Karpas-422 (cell line): ENCODE data around the gene ACCSL. TPM values are rescaled to one million over a fixed set of nuclear protein-coding genes. Genes with fewer than 3 reads are reported as not detected.

Source experiments
- DNase-seq: peaks from one replicate; pipeline ENCODE4 v3.0.0-alpha.2; 2015
- H2AFZ ChIP-seq: fragments of 200-600 bp; sonication (generic); 2 replicates; pipeline ENCODE4 v1.6.1; 2014; ENCODE audit warnings: antibody characterized with exemption, low read length, mixed read lengths
- H3K27ac ChIP-seq: fragments of 200-600 bp; sonication (generic); 2 replicates; pipeline ENCODE4 v1.5.1; 2014; ENCODE audit warnings: mild to moderate bottlenecking, low read length, moderate library complexity
- H3K27me3 ChIP-seq: fragments of 200-600 bp; sonication (generic); 2 replicates; pipeline ENCODE4 v1.6.1; 2014; ENCODE audit warnings: low read length, mixed read lengths
- H3K36me3 ChIP-seq: fragments of 200-600 bp; sonication (generic); 2 replicates; pipeline ENCODE4 v1.6.1; 2014; ENCODE audit warnings: low read length, mixed read lengths; ENCODE audit not compliant: insufficient read depth
- H3K4me1 ChIP-seq: fragments of 200-600 bp; sonication (generic); 2 replicates; pipeline ENCODE4 v1.6.1; 2014; ENCODE audit warnings: mild to moderate bottlenecking, low read length, mixed read lengths
- H3K4me2 ChIP-seq: fragments of 200-600 bp; sonication (generic); 2 replicates; pipeline ENCODE4 v1.6.1; 2014; ENCODE audit warnings: low read length, low read depth, mild to moderate bottlenecking; ENCODE audit not compliant: poor library complexity, severe bottlenecking
- H3K4me3 ChIP-seq: fragments of 200-600 bp; sonication (generic); 2 replicates; pipeline ENCODE4 v1.5.1; 2014; ENCODE audit warnings: mild to moderate bottlenecking, antibody characterized with exemption, low read length, mixed read lengths
- H3K79me2 ChIP-seq: fragments of 200-600 bp; sonication (generic); 2 replicates; pipeline ENCODE4 v1.6.1; 2014; ENCODE audit warnings: mild to moderate bottlenecking, low read length, mixed read lengths
- H3K9ac ChIP-seq: fragments of 200-600 bp; sonication (generic); 2 replicates; pipeline ENCODE4 v1.6.0; 2014; ENCODE audit warnings: low read length
- H3K9me2 ChIP-seq: fragments of 200-600 bp; sonication (generic), shearing (Covaris generic); replicated peaks from 2 replicates; pipeline ENCODE4 v1.6.0; 2014; ENCODE audit warnings: mild to moderate bottlenecking, low read length, moderate library complexity; ENCODE audit not compliant: insufficient read depth
- H3K9me3 ChIP-seq: fragments of 300-700, 200-600 bp; sonication (generic); 2 replicates; pipeline ENCODE4 v1.6.1; 2014; ENCODE audit warnings: low read length, mixed read lengths
- H4K20me1 ChIP-seq: fragments of 200-600 bp; sonication (generic); 2 replicates; pipeline ENCODE4 v1.6.1; 2014; ENCODE audit warnings: mild to moderate bottlenecking, antibody characterized with exemption, low read length, low read depth; ENCODE audit not compliant: insufficient read depth
- total RNA-seq: library from RNA; depleted of rRNA; stranded (reverse); fragments of >200 nt; shearing (Covaris generic); gene quantifications from 2 replicates; pipeline ENCODE4 v1.2.3, GENCODE V29; 2014; ENCODE audit warnings: low replicate concordance; rRNA removed

The ACCSL gene
- total RNA-seq, 1 experiment from 2014 or later: not detected

DNA sequence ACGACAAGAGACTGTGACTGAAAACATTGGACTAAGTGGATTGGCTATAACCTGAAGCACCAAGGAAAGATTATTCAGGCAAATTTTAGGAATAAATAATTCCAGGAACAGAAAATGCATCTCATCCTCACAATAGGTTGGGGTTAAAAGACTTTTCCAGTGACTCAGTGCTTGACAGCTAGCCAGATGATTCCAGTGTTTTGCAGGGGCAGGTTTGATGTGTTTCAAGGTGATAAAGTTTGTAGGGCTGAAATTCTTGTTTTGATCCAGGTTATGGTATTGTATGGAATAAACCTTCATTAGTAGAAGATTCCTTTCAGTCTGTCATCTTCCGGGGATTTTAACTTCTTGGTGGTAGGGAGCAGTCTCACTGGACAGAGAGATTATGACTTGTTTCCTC, 50.0 kb downstream of the ACCSL start:
- H3K9ac ChIP-seq: no peak overlapping the region
- H3K27ac ChIP-seq: no peak overlapping the region

DNA sequence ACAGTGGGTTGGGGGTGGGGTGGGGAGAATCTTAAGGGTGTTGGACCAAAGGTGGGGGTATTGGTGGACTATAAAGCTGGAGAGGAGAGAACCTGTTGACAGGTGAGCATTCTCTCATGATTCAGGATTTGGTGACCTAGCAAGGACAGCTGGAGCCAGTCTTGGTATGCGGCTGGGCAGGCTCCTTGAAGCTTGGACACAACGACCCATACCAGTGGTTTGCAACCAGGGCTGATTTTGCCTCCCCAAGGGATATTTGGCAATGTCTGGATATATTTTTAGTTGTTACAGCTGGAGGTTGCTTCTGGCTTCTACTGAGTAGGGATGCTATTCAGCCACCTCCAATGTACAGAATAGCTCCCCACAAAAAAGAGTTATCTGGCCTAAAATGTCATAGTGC, 53.3 kb downstream of the ACCSL start:
- Histone ChIP-seq H3K36me3 (no peaks in the 10 kb centered on the region), H3K79me2 (peaks cover 92% of the 10 kb centered on the region), H3K27me3 (no peaks in the 10 kb centered on the region), H4K20me1 (no peaks in the 10 kb centered on the region), H3K9me3 (no peaks in the 10 kb centered on the region), H3K4me3 (no peak overlapping the region), H3K27ac (no peak overlapping the region), H3K4me1 (peaks cover 10% of the 10 kb centered on the region), H3K9me2 (no peaks in the 10 kb centered on the region), H3K4me2 (no peak overlapping the region), H2AFZ (no peak overlapping the region), H3K9ac (no peak overlapping the region)
- no peak for DNase-seq

More for the DNA sequence above, 50.0 kb downstream of the ACCSL start:
- H3K9me3 ChIP-seq: no peaks in the 10 kb centered on the region
- H3K27me3 ChIP-seq: no peaks in the 10 kb centered on the region
- no peaks in the 10 kb centered on the region for H3K36me3 ChIP-seq
- H3K4me1 ChIP-seq: peaks cover 17% of the 10 kb centered on the region
- no peaks in the 10 kb centered on the region for H3K9me2 ChIP-seq
- peaks cover 66% of the 10 kb centered on the region for H3K79me2 ChIP-seq
- H2AFZ ChIP-seq: no peak overlapping the region
- H3K4me2 ChIP-seq: no peak overlapping the region
- no peak overlapping the region for H3K4me3 ChIP-seq
- H4K20me1 ChIP-seq: no peaks in the 10 kb centered on the region
- no peak for DNase-seq

DNA sequence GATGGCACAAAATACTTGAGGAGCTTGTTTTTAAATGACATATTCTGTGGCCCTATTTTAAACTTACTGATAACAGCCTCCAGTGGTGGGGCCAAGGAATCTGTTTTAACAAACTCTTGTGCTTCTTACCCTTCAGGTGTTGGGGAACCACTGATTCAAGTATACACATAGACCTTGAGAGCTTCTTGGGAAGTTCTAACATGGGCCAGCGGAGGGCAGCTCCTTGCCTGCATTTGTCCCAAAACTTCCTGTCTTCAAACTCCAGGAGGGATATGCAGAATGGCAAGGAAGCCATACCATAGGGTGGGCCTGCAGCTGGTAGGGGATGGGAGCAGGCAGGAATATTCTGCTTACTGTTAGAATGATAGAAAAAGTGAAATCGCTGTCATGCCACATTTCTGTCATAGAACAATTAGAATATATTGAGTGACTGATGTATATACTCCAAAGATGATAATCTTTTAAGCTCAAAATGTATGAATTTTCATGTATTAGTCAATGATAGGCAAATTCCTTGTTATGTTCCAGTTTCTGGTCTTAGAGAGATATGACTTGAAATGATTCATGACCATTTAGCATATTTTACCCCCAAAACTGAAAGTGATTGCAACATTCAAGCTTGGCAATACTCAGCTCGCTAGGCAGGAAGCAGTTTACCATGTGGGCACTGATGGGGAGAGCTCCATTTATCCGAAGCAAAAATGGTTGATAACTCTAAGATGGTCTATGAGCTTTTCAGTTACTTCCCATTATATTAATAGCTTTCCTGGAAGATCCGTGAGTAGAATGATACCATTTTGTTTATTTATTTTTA, 56.9 kb downstream of the ACCSL start:
- DNase-seq: no peak
- no peaks in the 10 kb centered on the region; the same call in 1 of the 2 replicates for H3K36me3 ChIP-seq
- H3K4me2 ChIP-seq: no peak overlapping the region
- H3K4me1 ChIP-seq: no peaks in the 10 kb centered on the region
- no peak overlapping the region for H3K4me3 ChIP-seq
- H3K9me3 ChIP-seq: no peaks in the 10 kb centered on the region
- no peak overlapping the region for H3K9ac ChIP-seq
- no peaks in the 10 kb centered on the region for H3K27me3 ChIP-seq
- H3K9me2 ChIP-seq: no peaks in the 10 kb centered on the region
- H3K79me2 ChIP-seq: peaks cover 65% of the 10 kb centered on the region
- H4K20me1 ChIP-seq: no peaks in the 10 kb centered on the region
- no peak overlapping the region for H2AFZ ChIP-seq
- no peak overlapping the region for H3K27ac ChIP-seq

DNA sequence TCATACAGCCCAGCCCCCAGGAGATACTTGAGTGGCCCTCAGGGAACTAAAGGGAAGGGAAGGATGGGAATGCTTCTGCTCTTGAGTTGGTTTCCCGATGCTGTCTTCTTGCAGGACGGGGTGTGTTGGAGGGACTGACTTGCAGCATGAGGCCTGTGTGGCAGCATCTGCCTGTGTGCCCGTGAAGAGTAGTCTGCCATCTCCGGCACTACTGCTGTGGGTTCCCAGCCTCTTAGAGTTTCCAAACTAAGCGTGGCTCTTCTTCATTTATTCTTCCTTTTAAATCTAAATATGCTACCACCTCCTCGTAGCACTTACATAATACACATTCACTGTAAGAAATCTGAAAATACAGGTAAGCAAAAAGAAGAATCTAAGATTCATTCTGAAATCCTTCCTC, 60.5 kb downstream of the ACCSL start:
- no peak overlapping the region for H2AFZ ChIP-seq
- H4K20me1 ChIP-seq: no peaks in the 10 kb centered on the region
- no peak for DNase-seq
- no peaks in the 10 kb centered on the region for H3K27me3 ChIP-seq
- H3K4me2 ChIP-seq: no peak overlapping the region
- no peak overlapping the region for H3K27ac ChIP-seq
- H3K9me2 ChIP-seq: no peaks in the 10 kb centered on the region
- no peaks in the 10 kb centered on the region for H3K9me3 ChIP-seq
- peaks cover 3% of the 10 kb centered on the region for H3K4me1 ChIP-seq
- peaks cover 6% of the 10 kb centered on the region; the same call in 1 of the 2 replicates for H3K36me3 ChIP-seq
- no peak overlapping the region for H3K9ac ChIP-seq
- no peak overlapping the region for H3K4me3 ChIP-seq
- H3K79me2 ChIP-seq: peaks cover 55% of the 10 kb centered on the region

Other genes starting within 250 kb of the ACCSL start
- not detected in 2 replicates for gene ALKBH3, start 167.2 kb upstream of the ACCSL start, total RNA-seq
- gene C11orf96, start 105.3 kb upstream of the ACCSL start, total RNA-seq: not detected in 2 replicates
- 45.9 and 65.3 TPM in 2 replicates for gene ACCS, start 18.3 kb downstream of the ACCSL start, total RNA-seq
- 51.5 and 64.0 TPM in 2 replicates for gene EXT2, start 47.7 kb downstream of the ACCSL start, total RNA-seq